IPS DF 19.7 (cell line): ENCODE results near the gene CEP112.
"Not testable (repeated sequence)": the region's sequence is repeated elsewhere in the genome, so short reads cannot be mapped to it uniquely, and the experiment has no call there.

Source experiments
- DNase-seq: peaks from one replicate; pipeline ENCODE4 v3.0.0-alpha.2; 2013; ENCODE audit warnings: low read depth, low spot score

CEP112 gene

DNA sequence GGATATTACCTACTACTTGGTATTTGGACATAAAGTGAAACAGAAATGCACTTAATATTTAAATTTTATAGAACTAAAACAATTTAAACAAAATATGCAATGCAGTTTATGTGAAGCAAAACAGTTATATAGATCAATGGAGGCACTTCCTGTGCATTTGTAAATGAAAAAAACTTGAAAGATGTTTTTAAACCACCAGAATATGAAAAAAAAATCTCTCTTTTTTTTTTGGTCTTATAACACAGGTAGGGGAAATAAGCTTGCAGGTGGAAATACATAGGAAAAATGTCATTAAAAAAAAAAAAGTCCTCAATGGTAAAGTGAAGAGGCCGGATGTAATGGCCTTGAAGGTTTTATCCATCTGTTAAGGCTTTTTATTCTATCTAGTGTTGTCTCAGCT lies 450.2 kb downstream of the CEP112 start:
- DNase-seq = no peak

DNA sequence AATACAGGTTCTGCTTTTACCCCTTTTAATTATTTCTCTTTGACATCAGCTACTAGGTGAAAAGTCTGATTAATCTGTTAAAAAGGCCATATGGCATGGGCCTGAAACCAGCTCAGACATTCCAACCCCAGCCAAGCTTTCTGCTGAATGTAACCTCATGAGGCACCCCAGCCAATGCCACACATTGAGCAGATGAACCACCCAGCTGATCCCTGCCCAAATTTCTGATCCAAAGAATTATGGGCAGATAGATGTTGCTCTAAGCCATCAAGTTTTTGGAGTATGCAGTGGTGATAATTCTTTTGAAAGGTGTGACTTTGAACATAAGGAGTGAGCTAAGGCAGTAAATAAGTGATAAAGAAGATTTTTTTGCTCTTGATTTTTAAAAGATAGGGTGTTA lies 452.9 kb downstream of the CEP112 start:
- DNase-seq = no peak

GRCh38 chr17:65737451-65737850 lies 454.5 kb downstream of the CEP112 start:
- no peak for DNase-seq

GRCh38 chr17:65733314-65733713 lies 458.6 kb downstream of the CEP112 start:
- DNase-seq = no peak

DNA sequence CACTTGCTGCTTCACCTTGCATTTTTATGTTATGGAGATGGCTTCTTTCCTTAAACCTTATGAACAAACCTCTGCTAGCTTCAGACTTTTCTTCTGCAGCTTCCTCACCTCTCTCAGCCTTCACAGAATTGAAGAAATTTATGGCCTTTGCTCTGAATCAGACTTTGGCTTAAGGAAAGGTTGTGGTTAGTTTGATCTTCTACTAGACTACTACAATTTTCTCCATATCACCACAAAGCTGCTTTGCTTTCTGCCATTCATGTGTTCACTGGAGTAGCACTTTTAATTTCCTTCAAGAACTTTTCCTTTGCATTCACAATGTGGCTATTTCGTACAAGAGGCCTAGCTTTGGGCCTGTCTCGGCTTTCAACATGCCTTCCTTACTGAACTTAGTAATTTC lies 459.3 kb downstream of the CEP112 start:
- not testable (repeated sequence) for DNase-seq

DNA sequence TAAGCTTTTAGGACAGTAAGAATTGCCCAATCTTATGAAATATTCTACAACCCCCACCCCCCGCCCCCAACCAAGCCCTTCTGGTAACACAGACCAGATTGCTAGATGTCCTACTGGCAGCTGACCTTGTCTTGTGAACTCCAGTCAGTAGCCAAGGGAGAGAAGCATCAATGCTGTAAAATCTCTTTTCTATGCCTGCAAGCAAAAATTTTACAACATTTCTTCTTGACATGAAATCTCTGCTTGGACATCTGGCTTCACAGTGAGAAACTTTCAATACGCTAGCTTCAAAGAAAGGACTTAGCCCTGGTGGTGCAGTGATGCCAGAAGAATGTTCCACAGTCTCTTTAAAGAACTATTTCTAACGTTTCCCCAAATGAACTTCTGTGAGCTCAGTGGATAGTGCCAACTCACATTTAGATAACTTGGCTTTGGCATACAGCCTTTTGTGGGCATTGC lies 461.2 kb downstream of the CEP112 start:
- no peak for DNase-seq

- DNase-seq = no peak
Observed at GRCh38 chr17:65729207-65729606, 462.7 kb downstream of the CEP112 start.

DNA sequence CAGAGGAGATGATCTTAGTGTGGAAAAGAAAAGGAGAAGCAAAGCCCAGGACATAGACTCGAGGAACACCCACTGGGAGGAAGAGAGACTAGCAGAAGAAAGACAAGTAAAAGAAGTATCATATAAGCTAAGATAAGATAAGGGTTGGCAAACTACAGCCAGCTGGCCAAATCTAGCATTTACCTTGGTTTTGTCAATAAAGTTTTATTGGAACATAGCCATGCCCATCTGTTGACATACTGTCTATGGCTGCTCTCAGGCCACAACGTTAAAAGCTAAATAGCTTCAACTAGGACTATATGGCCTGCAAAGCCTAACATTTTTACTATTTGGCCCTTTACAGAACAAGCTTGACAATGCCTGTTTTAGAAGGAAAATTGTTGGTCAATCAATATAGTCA lies 464.1 kb downstream of the CEP112 start:
- DNase-seq = no peak

DNA sequence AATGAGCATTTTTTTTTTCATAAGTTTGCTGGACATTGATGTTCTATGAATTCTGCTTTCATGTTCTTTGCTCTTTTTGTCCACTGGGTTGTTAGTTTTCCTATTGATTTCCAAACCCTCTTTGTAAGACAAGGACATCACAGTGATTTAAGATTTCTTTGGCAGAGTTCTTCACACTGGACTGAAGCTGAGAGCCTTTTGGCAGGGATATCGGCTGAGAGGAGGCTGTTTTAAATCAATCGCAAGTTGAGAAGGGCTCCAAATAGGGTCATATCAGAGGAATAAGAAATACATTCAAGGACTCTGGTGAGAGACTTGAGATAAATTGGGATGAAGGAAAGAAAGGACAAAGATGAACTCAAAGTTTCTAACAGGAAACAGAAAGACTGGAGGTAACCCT lies 464.7 kb downstream of the CEP112 start:
- DNase-seq = no peak

GRCh38 chr17:65723431-65724151 lies 468.3 kb downstream of the CEP112 start:
- DNase-seq = no peak

GRCh38 chr17:65718601-65719000 lies 473.3 kb downstream of the CEP112 start:
- DNase-seq = no peak

DNA sequence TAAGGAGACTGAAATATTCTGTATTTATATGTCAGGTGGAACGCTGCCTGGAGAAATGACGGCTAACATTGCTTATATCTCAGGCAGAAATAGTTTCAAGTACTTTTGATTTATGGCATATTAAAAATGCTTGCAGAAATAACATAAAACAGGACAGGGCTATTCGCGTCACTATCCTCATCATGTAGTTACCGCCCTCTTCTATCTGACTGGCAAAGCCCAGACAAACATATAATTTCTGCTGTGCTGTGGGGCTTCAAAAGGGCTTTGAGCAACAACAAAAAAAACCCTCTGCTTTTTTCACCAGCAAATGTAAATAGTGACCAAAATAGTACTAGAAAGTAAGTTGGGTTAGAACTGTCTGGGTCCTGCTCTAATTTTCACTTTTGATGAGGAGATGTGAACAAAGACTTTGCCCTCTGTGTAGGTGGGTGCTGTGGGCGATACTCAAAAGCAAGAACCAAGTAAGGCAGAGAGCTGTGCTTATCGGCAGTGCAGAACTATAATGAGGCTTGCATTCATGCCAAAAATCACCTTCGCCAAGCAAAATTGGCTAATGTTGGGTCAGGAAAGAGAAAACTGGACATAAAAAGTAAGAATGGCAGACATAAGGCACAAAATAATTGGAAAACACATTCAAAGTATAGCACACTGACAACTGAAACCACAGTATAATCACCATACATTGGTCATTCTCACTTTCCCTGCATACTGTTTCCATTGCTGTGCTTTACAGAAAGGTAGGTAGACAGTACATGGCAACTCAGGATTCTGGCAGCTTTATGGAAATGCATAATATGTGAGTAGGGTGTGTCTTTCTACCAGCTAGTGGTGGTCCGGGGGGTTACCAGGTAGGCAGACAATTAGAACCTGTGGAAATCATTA lies 479.3 kb downstream of the CEP112 start:
- DNase-seq = no peak

DNA sequence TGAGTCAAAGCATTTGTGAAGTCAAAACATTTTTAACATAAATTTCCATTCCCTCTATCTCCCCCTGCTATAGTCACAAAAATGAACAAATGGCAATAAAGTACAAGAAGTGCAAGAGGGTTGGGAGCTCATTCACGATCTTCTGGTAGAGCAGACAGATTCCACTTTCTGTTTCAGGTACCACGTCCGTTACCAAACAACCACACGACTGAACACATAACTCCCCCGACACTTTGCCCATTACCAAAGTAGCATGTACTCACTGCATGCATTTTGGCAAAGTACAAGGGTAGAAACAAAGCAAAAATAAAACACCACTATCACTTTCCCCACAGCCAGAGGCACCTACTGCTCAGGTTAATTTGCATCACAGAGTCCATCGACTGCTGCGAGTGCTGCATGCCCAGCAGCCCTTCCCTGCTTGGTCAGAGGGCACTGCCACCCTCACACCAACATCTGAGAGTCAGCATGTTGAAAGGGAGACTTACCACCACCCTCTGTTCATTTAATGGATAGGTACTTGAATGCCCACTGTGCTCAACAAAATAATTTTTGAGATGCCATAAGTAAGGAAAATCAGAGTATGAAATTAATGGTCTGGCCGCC lies 480.2 kb downstream of the CEP112 start:
- no peak for DNase-seq

DNA sequence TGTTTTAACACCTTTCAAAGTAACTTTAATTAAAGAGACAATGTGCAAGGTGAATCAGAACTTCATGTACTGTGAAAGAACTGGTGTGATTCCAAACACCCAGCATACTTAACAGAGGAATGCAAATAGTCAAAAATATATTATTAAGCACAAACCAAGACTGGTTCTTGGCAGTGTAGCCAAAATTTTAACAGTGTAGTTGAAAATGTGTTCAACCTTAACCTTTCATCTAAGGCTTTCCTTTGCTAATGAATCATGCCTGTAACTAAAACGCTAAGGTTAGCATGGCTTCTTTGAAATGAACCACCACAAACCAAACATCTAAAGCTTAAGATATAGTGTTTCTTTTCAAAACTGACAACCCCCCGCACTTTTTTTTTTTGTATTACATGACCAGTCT lies 484.2 kb downstream of the CEP112 start:
- DNase-seq = no peak

- DNase-seq = no peak
Observed at GRCh38 chr17:65704731-65705130, 487.2 kb downstream of the CEP112 start.

DNA sequence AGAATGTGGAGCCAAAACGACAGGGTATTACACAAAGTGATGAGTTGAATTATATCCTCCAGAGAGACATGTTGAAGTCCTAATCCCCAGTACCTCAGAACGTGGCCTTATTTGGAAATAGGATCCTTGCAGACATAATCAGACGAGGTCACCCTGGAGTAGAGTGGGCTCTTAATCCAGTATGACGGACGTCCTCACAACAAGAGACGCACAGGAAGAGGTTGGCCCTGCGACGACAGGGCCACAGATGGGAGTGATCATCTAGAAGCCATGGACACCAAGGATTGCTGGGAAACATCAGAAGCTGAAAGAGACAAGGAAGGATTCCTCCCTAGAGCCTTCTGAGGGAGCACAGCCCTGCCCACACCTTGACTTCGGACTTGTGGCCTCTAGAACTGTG lies 488.0 kb downstream of the CEP112 start:
- DNase-seq = no peak

DNA sequence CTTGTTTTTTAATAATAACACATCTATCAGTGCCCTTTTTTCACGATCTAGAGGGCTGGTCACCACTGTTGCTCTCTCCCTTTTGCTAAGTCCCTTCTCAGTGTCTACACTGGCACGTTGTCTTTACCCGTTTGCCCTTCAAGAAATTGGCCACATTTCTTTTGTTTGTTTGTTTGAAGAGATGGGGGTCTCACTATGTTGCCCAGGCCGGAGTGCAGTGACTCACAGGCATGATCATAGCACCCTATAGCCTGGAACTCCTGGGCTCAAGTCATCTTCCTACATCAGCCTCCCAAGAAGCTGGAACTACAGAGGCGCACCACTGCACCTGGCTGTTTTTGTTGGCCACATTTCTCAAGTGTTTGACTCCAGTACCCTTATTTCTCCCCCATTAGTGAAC lies 492.5 kb downstream of the CEP112 start:
- DNase-seq = no peak

DNA sequence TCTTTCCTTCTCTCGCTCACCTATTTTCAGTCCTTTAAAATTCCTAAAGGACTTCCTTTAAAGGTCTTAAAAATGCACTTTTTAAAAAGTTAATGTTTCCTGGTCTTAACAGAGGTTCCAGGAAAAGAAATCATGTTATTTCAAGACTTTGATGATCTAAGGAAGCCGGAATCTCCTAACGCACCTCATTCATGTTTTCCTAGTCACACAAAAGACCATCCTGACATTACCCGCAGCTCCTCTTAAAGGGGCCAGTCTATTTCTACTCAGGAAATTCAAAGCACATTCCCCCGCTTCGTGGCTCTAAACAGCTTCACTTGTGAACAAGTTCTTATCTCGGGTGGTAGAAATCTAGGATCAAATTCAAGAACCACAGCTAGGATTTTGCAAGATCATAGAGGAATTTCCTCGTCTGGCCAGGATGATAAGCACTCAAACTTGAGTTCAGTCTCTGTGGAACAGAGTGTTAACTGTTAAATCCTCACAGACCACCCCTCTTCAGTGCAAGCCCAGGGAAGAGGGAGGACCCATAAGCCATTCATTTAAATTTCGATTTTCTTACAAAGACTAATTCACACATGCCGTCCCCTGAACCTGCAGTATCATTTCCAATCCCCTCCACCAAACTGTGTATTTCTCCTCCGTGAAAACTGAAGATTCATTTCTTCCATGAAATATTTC lies 493.4 kb downstream of the CEP112 start:
- peak; percentile 25 for DNase-seq

DNA sequence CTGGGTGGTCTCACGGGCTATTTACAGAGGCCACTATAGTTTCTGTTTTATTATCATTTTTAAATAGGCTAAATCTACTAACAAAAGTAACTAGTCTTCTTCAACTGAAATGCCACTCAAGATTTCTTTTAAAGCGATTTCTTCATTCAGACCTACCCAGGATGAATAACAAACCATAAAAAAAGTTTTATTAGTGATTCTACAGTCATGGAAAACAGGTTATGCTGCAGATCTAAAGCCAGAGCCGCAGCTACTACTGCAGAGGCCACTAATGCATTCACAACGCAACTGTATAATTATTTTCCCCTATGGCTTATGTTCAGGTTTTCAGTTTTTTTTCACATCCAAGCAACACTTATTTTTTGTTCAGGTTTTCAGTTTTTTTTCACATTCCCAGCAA lies 494.3 kb downstream of the CEP112 start:
- no peak for DNase-seq

- no peak for DNase-seq
Observed at GRCh38 chr17:65696739-65697394, 495.1 kb downstream of the CEP112 start.

GRCh38 chr17:65694601-65695000 lies 497.3 kb downstream of the CEP112 start:
- DNase-seq = no peak
